GM21825 (cell line): ENCODE results near the gene SLC35F6.

Source experiments
- ATAC-seq: cut with Tn5 transposase; IDR thresholded peaks from one replicate; pipeline ENCODE4 v1.9.1; 2021; ENCODE audit warnings: mild to moderate bottlenecking, moderate library complexity; ENCODE audit not compliant: unreplicated experiment

Gene SLC35F6, protein sequence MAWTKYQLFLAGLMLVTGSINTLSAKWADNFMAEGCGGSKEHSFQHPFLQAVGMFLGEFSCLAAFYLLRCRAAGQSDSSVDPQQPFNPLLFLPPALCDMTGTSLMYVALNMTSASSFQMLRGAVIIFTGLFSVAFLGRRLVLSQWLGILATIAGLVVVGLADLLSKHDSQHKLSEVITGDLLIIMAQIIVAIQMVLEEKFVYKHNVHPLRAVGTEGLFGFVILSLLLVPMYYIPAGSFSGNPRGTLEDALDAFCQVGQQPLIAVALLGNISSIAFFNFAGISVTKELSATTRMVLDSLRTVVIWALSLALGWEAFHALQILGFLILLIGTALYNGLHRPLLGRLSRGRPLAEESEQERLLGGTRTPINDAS

DNA sequence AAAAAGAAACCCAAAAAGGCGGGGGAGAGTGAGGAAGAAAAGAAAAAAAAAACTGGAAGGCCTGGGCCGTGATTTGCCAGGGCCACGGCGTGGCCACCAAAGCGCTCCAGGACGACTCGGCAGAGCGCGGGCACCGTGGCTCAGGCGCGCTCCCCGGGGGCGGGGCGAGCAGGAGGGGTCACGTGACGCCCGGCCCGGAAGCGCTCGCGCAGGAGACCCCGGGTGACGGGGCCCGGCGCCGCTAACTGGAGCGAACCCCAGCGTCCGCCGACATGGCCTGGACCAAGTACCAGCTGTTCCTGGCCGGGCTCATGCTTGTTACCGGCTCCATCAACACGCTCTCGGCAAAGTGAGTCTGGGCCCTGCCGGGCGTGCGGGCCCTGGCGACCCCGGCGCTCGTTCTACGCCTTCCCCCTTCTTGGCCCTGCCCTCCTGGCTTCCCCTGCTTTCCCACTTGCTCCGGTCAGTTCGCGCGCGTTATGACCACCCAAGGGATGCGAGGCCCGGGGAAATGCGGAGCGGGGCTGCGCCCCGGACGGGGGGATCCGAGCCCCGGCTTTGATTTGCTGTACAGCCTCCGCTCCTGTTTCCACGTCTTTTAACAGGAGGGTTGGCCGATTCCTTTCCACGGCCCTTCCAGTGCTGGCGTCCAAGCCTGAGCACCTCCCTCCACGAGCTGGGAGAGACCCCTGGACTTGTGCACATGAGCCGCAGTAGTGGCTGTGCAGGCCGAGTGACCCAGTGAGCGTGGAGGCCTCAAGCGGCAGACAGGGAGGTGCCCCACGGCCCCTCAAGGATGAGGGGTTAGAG lies at the start of gene SLC35F6:
SLC35F6 (plus strand) TSS at position 207 of the 810 bp plus-strand sequence; CDS start at position 273, 66 bp downstream.
- peak; percentile 81 for ATAC-seq

GRCh38 chr2:26715528-26716270 lies 48.4 kb upstream of the SLC35F6 start:
- no peak for ATAC-seq

- no peak for ATAC-seq
Measured at GRCh38 chr2:26716340-26716739, 47.7 kb upstream of the SLC35F6 start.

- ATAC-seq, result no peak
Measured at GRCh38 chr2:26716769-26717168, 47.3 kb upstream of the SLC35F6 start.

DNA sequence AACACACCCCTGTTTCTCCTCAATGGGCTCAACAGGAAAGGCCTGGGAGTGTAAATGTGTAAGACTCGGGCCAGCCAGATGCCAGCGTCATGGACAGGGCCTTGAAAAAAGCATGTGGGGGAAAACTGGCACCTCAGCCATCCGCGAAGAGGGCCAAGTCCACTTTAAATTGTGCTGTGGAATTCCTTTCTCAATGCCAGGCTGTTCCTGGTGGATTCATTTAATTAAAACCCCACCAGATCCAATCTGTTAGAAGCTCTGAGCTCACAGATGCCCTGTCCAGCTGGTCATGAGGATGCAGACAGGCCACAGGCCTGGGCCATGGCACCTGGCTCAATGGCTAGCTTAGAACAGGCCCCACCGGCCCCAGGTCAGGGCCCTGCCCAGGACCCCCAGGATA lies 46.7 kb upstream of the SLC35F6 start:
- no peak for ATAC-seq

DNA sequence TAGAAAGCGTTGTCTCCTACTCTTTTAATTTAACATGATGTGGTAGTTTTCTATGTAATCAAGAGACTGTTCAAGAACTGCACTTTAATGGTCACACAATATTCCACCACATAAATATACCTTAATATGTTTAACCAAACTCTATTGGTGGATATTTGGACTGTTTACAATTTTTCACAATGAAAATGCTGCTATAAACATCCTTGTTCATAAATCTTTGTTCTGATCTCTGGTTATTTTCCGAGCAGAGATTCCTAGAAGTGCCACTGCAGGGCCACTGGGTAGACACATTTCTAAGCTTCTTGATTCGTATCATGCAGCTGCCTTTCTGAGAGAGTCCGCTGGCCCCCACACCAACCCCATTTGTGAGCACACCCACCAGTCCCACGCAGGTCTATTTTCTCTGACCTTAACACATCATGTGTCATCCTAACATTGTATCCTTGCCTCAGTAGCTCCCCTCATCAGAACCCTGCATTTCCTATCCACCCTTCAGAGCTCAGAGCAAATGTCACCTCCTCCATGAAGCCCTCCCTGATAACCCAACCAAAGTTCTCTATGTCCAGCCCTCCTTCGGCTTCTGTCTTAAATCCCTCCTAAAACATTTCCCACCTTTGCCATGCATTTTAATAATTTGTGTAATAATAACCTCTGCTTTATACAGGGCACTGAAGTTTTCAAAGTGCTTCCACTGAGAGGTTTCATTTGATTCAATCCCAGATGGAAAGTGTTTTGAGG lies 45.0 kb upstream of the SLC35F6 start:
- no peak for ATAC-seq

DNA sequence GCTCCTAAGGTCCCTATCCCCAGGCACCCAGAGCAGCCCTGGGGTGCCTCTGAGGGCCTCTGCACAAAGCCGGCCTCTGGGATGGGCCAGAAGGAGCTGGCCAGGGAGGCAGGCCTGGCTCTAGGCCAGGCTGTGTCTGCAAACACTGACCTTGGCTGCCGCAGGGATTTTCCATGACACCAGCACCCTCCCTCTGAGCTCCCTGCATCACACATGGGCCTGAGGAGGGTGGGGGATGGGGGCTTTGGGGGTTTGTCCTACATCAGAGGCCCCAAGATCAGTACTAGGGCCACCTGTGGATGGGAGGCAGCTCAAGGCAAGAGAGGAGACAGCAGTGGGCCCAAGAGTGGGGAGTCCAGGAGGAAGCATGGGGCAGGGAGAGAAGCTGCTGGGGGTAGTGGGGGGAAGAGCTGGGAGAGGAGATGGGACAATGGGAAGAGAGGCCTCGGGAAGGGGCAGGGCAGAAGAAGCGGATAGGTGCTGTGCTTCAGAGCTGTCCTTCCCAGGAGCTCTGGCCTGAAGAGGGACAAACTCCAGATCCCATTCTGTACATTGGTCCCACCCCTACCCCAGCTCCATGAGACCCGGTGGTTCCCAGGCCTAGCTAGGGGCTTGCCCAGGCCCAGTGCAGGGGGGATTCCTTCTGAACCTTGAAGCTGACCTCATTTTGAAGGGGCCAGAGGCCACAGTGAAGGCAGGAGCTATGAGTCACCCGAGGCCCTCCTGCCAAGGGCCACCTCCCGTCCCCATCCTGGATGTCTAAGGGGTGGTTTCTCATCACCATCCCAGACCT lies 43.6 kb upstream of the SLC35F6 start:
- no peak for ATAC-seq

- no peak for ATAC-seq
Measured at GRCh38 chr2:26721115-26722032, 42.7 kb upstream of the SLC35F6 start.

GRCh38 chr2:26722328-26722727 lies 41.8 kb upstream of the SLC35F6 start:
- no peak for ATAC-seq

DNA sequence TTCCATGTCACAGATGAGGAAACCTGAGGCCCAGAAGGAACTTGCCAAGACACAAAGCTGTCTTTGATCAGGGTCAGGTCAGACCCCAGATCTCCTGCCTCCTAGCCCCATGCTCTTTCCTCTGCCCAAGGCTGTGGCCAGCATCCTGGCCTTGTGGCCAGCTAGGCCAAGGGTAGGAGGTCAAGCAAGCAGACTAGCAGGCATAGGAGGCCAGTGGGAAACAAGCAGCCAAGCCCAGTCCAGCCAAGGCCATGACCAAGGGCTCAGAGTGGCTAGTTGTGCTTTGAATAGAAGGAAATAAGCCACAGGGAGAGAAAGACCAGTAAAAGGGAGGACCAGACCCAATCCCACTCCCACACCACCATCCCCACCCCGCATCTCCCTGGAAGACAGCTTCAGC lies 41.2 kb upstream of the SLC35F6 start:
- no peak for ATAC-seq

GRCh38 chr2:26723475-26723874 lies 40.6 kb upstream of the SLC35F6 start:
- ATAC-seq, result no peak

DNA sequence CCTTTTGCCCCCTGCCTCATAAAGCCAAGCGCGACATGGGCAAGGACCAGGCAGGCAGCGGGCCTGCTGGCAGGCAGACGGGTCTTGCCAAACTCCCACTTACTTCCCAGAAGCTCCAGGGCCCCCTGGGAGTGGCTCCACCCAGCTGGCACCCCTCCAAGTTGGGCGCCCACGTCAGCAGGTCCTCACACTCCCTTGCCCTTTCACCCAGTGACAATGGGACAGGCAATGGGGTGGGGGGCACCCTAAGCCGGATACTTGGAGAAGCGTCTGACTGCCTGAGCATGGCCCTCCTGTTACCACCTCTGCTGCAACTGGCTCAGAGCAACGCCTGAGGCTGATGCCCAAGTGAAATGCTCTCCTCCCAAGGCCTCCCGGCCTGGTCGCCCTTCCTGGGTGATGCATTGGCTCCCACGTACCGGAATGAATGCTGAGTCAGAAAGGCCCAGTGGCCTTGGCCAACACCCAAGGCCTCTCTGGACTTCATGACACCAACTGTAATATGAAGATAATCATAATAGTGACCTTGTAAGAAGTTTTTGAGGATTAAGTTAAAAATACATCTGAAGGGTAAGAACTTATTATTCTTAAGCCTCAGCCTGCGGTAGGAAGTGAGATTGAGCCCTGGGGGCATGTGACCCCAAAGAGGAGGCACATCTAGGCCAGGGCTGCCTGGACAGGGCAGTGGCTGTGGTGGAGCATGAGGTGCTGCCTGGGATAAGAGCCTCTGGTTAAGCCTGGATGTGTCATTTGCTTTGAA lies 39.9 kb upstream of the SLC35F6 start:
- no peak for ATAC-seq

GRCh38 chr2:26724784-26725520 lies 39.1 kb upstream of the SLC35F6 start:
- no peak for ATAC-seq

DNA sequence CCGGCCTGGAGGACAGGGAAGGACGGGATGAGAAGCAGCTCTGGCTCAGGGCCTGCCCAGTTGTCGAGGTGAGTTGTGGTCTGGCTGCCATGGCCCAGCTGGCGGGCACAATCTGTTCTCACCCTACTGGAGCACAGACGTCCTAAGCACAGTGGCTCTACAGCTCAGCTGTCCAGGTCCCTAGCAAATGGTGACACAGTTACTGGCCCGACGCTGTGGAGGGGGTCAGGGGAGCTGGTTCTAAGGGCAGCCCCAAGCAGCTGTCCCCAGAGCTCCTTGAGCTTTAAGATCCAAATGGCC lies 38.6 kb upstream of the SLC35F6 start:
- no peak for ATAC-seq

DNA sequence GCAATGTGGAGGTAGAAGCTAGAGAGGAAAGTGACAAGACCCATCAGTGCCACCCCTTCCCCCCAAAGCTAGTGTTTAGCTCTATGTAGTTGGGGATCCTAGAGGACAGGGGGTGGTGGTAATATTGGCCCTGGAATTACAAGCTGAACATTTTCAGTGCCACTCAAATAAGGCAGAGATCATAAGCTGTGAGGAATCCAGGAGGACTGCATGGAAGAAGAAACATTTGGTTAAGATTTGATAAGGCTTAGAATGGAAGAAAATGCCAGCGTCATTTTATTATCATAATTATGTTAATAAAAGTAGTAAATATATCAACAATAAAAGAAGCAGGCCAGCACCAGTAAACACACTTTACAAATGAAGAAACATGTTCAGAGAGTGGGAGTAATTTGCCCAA lies 37.9 kb upstream of the SLC35F6 start:
- no peak for ATAC-seq

- no peak for ATAC-seq
Measured at GRCh38 chr2:26727641-26728561, 36.2 kb upstream of the SLC35F6 start.

DNA sequence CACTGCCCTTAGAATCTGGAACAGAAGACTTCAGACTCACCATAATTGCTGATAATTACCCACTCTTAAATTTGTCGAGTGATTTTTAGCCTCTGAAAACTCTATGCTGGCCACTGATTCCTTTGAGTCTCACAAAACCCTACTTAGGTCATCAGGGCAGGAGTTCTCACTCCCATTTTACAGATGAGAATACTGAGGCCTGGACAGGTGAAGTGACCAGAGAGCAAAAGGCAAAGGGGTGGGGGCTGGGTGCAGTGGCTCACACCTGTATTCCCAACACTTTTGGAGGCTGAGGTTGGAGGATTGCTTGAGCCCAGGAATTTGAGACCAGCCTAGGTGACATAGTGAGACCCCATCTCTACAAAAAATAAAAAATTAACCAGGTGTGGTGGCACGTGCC lies 34.8 kb upstream of the SLC35F6 start:
- ATAC-seq, result no peak
